ENCODE measurements around the gene ALDH1A2. TPM values are rescaled to one million over a fixed set of nuclear protein-coding genes. Genes with fewer than 3 reads are reported as not detected.

Gene ALDH1A2
- total RNA-seq, 1 donor from 2014 or later: 49.4 TPM

DNA sequence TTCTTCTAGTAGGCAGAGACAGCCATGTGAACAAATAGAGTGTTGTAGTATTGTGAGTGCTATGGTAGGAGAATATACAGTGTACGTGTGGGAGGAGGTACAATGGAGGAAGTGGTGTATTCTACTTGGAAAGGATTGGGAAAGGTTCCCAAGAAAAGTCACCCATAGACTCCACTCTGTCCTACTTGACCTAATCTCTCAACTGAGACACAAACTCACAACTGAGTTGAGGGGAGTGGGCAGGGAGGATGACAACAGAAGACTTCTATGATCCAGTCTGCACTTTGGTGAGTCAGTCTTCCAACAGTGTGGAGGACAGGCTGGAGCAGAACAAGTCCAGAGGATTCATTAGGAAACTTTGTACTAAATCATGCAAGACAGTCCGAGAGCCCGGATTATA, 43.9 kb upstream of the ALDH1A2 start:
- no peaks in the 10 kb centered on the region for H3K4me1 ChIP-seq
- no peaks in the 10 kb centered on the region for H3K9me3 ChIP-seq
- intact Hi-C loops (cut with DNase I): no loop called here
- no peak for DNase-seq
- TF ChIP-seq, protein P1, sequence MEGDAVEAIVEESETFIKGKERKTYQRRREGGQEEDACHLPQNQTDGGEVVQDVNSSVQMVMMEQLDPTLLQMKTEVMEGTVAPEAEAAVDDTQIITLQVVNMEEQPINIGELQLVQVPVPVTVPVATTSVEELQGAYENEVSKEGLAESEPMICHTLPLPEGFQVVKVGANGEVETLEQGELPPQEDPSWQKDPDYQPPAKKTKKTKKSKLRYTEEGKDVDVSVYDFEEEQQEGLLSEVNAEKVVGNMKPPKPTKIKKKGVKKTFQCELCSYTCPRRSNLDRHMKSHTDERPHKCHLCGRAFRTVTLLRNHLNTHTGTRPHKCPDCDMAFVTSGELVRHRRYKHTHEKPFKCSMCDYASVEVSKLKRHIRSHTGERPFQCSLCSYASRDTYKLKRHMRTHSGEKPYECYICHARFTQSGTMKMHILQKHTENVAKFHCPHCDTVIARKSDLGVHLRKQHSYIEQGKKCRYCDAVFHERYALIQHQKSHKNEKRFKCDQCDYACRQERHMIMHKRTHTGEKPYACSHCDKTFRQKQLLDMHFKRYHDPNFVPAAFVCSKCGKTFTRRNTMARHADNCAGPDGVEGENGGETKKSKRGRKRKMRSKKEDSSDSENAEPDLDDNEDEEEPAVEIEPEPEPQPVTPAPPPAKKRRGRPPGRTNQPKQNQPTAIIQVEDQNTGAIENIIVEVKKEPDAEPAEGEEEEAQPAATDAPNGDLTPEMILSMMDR (IDR thresholded peaks at IDR 0.05): no peak
- H3K27ac ChIP-seq: no peak overlapping the region
- peak overlapping the region; percentile 13 for H3K4me3 ChIP-seq
- H3K36me3 ChIP-seq: no peaks in the 10 kb centered on the region
- peaks cover 9% of the 10 kb centered on the region for H3K27me3 ChIP-seq (ENCODE audit: low read depth)
- peak; percentile 84 to 91 for ATAC-seq

DNA sequence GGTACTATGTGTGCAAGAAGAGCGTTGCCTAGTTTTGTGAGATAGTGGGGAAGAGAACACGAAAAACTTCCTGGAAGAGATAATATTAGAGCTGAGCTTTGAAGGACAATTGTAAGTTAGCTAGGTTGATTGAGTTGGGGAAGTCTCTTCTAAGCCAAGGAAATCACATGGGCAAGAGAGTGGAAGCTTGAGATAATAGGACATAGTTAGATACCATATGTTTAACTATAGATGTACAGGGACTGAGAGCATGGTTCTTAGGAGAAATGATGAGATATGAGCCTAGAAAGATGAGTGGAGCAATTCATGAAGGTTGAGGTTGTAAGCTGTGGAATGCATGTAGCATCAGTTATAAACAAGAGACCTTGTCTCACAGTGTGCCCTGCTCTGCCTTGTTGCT, 42.6 kb upstream of the ALDH1A2 start:
- Histone ChIP-seq H3K27me3 (ENCODE audit: low read depth) (peaks cover 9% of the 10 kb centered on the region), H3K27ac (no peak overlapping the region), H3K4me3 (no peak overlapping the region), H3K36me3 (no peaks in the 10 kb centered on the region), H3K4me1 (no peaks in the 10 kb centered on the region), H3K9me3 (no peaks in the 10 kb centered on the region)
- intact Hi-C loops (cut with DNase I): no loop called here
- TF ChIP-seq, protein P1 (IDR thresholded peaks at IDR 0.05): no peak
- DNase-seq (no peak), ATAC-seq (no peak)

DNA sequence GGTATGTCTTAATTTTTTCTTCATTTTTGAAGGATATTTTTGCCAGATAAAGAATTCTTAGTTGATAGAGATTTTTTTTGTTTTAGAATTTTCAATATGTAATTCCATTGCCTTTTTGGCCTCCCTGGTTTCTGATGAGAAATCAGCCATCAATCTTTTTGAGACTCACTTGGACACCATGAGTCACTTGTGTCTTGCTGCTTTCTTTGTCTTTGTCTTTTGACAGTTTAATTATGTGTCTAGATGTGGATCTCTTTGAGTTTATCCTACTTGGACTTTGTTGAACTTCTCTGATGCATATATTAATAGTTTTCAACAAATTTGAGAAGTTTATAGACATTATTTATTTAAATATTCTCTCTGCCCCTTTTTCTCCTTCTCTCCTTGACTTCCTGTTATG, 38.0 kb upstream of the ALDH1A2 start:
- H3K9me3 ChIP-seq: no peaks in the 10 kb centered on the region
- H3K4me3 ChIP-seq: no peak overlapping the region
- no peaks in the 10 kb centered on the region for H3K36me3 ChIP-seq
- H3K27me3 ChIP-seq (ENCODE audit: low read depth): no peaks in the 10 kb centered on the region
- no peak overlapping the region for H3K27ac ChIP-seq
- DNase-seq (no peak), ATAC-seq (no peak)
- intact Hi-C loops (cut with DNase I): no loop called here
- no peaks in the 10 kb centered on the region for H3K4me1 ChIP-seq
- TF ChIP-seq, protein P1 (IDR thresholded peaks at IDR 0.05): no peak

DNA sequence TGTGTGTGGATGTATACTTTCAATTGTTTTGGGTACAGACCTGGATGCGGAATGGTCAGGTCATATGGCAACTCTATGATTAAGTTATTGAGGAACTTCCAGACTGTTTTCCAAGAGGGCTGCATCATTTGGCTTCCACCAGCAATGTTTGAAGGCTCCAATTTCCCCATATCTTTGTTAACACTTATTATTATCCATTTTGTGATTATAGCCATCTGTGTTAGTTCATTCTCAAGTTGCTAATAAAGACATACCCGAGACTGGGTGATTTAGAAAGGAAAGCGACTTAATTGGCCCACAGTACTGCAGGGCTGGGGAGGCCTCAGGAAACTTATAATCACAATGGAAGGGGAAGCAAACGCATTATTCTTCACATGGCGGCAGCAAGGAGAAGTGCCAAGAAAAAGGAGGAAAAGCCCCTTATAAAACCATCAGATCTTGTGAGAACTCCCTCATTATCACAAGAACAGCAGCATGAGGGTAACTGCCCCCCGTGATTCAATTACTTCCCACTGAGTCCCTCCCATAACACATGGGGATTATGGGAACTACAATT, 31.1 kb upstream of the ALDH1A2 start:
- ATAC-seq (no peak), DNase-seq (no peak)
- Histone ChIP-seq H3K9me3 (no peaks in the 10 kb centered on the region), H3K36me3 (no peaks in the 10 kb centered on the region), H3K4me3 (no peak overlapping the region), H3K27me3 (ENCODE audit: low read depth) (no peaks in the 10 kb centered on the region), H3K27ac (no peak overlapping the region), H3K4me1 (no peaks in the 10 kb centered on the region)
- TF ChIP-seq, protein P1 (IDR thresholded peaks at IDR 0.05): no peak
- intact Hi-C loops (cut with DNase I): no loop called here

DNA sequence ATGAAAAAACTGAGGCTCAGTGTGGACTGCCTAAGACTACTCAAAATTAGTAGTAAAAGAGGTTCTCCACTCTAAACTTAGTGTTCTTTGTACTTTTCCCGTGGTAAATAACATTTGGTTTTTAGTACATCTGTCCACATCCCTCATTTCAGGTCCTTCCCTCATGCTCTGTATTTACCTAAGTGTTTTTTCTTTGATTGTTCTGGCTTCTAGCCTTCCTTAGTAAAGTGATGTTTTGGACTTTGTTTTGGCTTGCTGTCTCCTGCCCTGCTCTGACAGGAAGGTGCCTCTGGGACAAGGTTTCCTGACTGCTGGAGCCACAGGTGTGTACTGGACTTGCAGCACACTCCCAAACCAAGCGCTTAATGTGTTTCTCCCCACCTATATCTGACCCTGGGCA, 29.9 kb upstream of the ALDH1A2 start:
- intact Hi-C loops (cut with DNase I): no loop called here
- Histone ChIP-seq H3K27me3 (ENCODE audit: low read depth) (no peaks in the 10 kb centered on the region), H3K36me3 (no peaks in the 10 kb centered on the region), H3K4me1 (no peaks in the 10 kb centered on the region), H3K4me3 (no peak overlapping the region), H3K9me3 (no peaks in the 10 kb centered on the region), H3K27ac (no peak overlapping the region)
- no peak for DNase-seq
- TF ChIP-seq, protein P1 (IDR thresholded peaks at IDR 0.05): no peak
- no peak for ATAC-seq

DNA sequence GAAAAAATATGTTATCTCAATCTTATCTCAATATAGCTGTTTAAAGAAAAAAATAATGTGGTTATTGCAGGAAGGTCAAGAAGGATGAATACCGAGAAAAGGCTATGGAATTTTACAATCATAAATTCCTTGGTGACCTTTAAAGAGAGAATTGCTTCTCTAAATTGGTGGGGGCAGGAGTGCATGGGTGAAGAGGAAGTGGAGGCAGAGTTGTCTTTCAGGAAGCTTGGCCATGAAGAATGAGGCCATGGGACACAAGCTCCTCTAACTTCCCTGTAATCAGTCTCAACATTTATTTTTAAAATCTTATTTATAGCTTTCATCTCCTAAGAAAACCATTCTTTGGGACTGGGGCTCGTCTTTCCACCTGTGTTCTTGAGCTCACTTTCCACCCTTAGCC, 22.4 kb upstream of the ALDH1A2 start:
- no peak for DNase-seq
- Histone ChIP-seq H3K36me3 (no peaks in the 10 kb centered on the region), H3K4me1 (no peaks in the 10 kb centered on the region), H3K9me3 (no peaks in the 10 kb centered on the region), H3K4me3 (no peak overlapping the region), H3K27me3 (ENCODE audit: low read depth) (no peaks in the 10 kb centered on the region), H3K27ac (no peak overlapping the region)
- intact Hi-C loops (cut with DNase I): no loop called here
- TF ChIP-seq, protein P1 (IDR thresholded peaks at IDR 0.05): no peak
- peak; percentile 51 to 63 for ATAC-seq

Data from lower lobe of right lung (tissue), 2 donors.